Measurements from ENCODE around the gene SYF2. TPM values are rescaled to one million over a fixed set of nuclear protein-coding genes. Genes with fewer than 3 reads are reported as not detected.

The SYF2 gene
- total and polyA plus RNA-seq, 2 of the 13 experiments (the other 11 are each of a cell fraction or from before 2014, with no cell fraction given) = 17.8 to 34.1 TPM

GRCh38 chr1:25174730-25175612 is 57.3 kb downstream of the SYF2 start:
- intact Hi-C loops (cut with micrococcal nuclease; ENCODE audit: unreplicated experiment) (no loop called here), in situ Hi-C loops (cut with HindIII; ENCODE audit: extremely low pct_ligation_motif_present, low pct_unique_long_range_greater_than_20kb) (no loop called here)
- no TSS peak for BruUV-seq (replicated peaks)
- no peaks in the 10 kb centered on the region for H3K9me3 ChIP-seq (ENCODE audit: low read length)
- peaks cover 65% of the 10 kb centered on the region for H3K4me1 ChIP-seq (ENCODE audit: insufficient read depth, low read length)
- 65% methylated on average over 11 of the region's 13 CpGs for WGBS (ENCODE audit: low lambda C conversion rate)
- H3K79me2 ChIP-seq (ENCODE audit: insufficient read depth, low read length) = no peaks in the 10 kb centered on the region
- peak overlapping the region; percentile 53 for H3K9ac ChIP-seq (ENCODE audit: insufficient read depth, low read depth, low read length)
- peak overlapping the region; percentile 55 for H2AFZ ChIP-seq (ENCODE audit: low read length)
- H4K20me1 ChIP-seq (ENCODE audit: insufficient read depth, low read length) = no peaks in the 10 kb centered on the region
- H3K27me3 ChIP-seq (ENCODE audit: control insufficient read depth in 1 of 2, insufficient read depth in 2 of 2, low read length in 2 of 2) = no peaks in the 10 kb centered on the region
- POLR2A ChIA-PET = interaction anchor here (1.2 kb wide), 1 partner anchor 57 kb away, joined by 4 read pairs; the partner anchor contains the start of gene SYF2
- peak; percentile 87 for DNase-seq (ENCODE audit: low spot score)
- no peaks in the 10 kb centered on the region for H3K36me3 ChIP-seq (replicated peaks in 1 of 2; ENCODE audit: control insufficient read depth in 1 of 2, insufficient read depth in 2 of 2, low read length in 2 of 2)
- peak overlapping the region; percentile 67 for H3K4me2 ChIP-seq (ENCODE audit: low read depth, low read length)
- no peak for FAIRE-seq
- peak; percentile 97 for ATAC-seq
- CTCF ChIA-PET (ENCODE audit: low intra/inter-chr PET ratio, low total read pairs) = no interaction called here
- peak overlapping the region in 2 of 3 experiments; percentile 3 to 54; a peak in 2 of 6 replicates for H3K4me3 ChIP-seq (replicated peaks in 1 of 3; ENCODE audit: insufficient read depth in 1 of 3, low read depth in 2 of 3, low read length in 3 of 3)
- peak overlapping the region; percentile 84 for H3K27ac ChIP-seq (ENCODE audit: extremely low read length, insufficient read depth, low read length)
- TF ChIP-seq MED1 (CRISPR knock-in tag; IDR thresholded peaks at IDR 0.05) (0 out of 2 replicates have a peak, but pooled peaks have one; percentile 4), TEAD2 (CRISPR knock-in tag; IDR thresholded peaks at IDR 0.05) (0 out of 2 replicates have a peak, but pooled peaks have one; percentile 17), ZNF607 (CRISPR knock-in tag; IDR thresholded peaks at IDR 0.05; ENCODE audit: borderline replicate concordance) (no peak), TAF1 (CRISPR knock-in tag; IDR thresholded peaks at IDR 0.05) (no peak; the same call in 1 of the 2 replicates), KAT7 (CRISPR knock-in tag; IDR thresholded peaks at IDR 0.05; ENCODE audit: borderline replicate concordance) (no peak), ZNF781 (CRISPR knock-in tag; IDR thresholded peaks at IDR 0.05; ENCODE audit: borderline replicate concordance, not compliant biosample characterization) (no peak), ERF (CRISPR knock-in tag; IDR thresholded peaks at IDR 0.05) (0 out of 2 replicates have a peak, but pooled peaks have one; percentile 16), NR0B2 (CRISPR knock-in tag; IDR thresholded peaks at IDR 0.05) (0 out of 2 replicates have a peak, but pooled peaks have one; percentile 29), ATF2 (CRISPR knock-in tag; IDR thresholded peaks at IDR 0.05) (0 out of 2 replicates have a peak, but pooled peaks have one; percentile 20), SIX4 (CRISPR knock-in tag; IDR thresholded peaks at IDR 0.05) (no peak), KLF15 (CRISPR knock-in tag; IDR thresholded peaks at IDR 0.05; ENCODE audit: borderline replicate concordance) (no peak), KDM5B (CRISPR knock-in tag; IDR thresholded peaks at IDR 0.05; ENCODE audit: borderline replicate concordance) (peak; percentile 74; the same call in 1 of the 2 replicates), REST (IDR thresholded peaks at IDR 0.05; ENCODE audit: borderline replicate concordance in 1 of 2, low read depth in 1 of 2, low read length in 2 of 2) (0 out of 4 replicates have a peak, but pooled peaks of 1 of the 2 experiments have one; percentile 62), ZKSCAN1 (IDR thresholded peaks at IDR 0.05; ENCODE audit: low read length) (no peak), KMT2B (CRISPR knock-in tag; IDR thresholded peaks at IDR 0.05) (0 out of 2 replicates have a peak, but pooled peaks have one; percentile 7), ATF4 (CRISPR knock-in tag; IDR thresholded peaks at IDR 0.05) (no peak)

Measured in HepG2 (cell line).